Esophagus (tissue), 2 donors: Measurements from ENCODE around the gene BTF3L4. TPM values are rescaled to one million over a fixed set of nuclear protein-coding genes. Genes with fewer than 3 reads are reported as not detected.

ENCODE experiments used
- H3K27ac ChIP-seq, 2 donors: one replicate each; pipeline ENCODE4 v1.5.1; 2013; ENCODE audit warnings: low read depth in 2 of 2, mild to moderate bottlenecking in 2 of 2, inconsistent platforms in 1 of 2, low read length in 1 of 2, moderate library complexity in 1 of 2
- H3K27me3 ChIP-seq, 2 donors: one replicate each; pipeline ENCODE4 v1.6.1; 2013; ENCODE audit warnings: low read length in 2 of 2, control low read depth in 1 of 2, mild to moderate bottlenecking in 1 of 2; ENCODE audit not compliant: insufficient read depth in 2 of 2, control insufficient read depth in 1 of 2
- H3K36me3 ChIP-seq, 2 donors: one replicate each; pipeline ENCODE4 v1.6.1; 2013; ENCODE audit warnings: low read length in 1 of 2; ENCODE audit not compliant: control insufficient read depth in 2 of 2, insufficient read depth in 2 of 2
- H3K4me1 ChIP-seq, 2 donors: one replicate each; pipeline ENCODE4 v1.6.1; 2013; ENCODE audit warnings: low read length in 1 of 2; ENCODE audit not compliant: control insufficient read depth in 2 of 2, insufficient read depth in 2 of 2
- H3K4me3 ChIP-seq, 2 donors: one replicate each; pipeline ENCODE4 v1.5.1; 2013; ENCODE audit warnings: low read length in 2 of 2, mild to moderate bottlenecking in 2 of 2, low read depth in 1 of 2, moderate library complexity in 1 of 2
- H3K9me3 ChIP-seq, 2 donors: one replicate each; pipeline ENCODE4 v1.6.1; 2013; ENCODE audit warnings: mild to moderate bottlenecking in 2 of 2, low read depth in 1 of 2, low read length in 1 of 2, moderate library complexity in 1 of 2; ENCODE audit not compliant: control insufficient read depth in 2 of 2, insufficient read depth in 1 of 2
- WGBS, 2 donors: extraction: QIAGEN DNeasy Blood & Tissue Kit; methylation state at CpG; one replicate each; pipeline ENCODE4 v1.1.7; 2013; 5-methylcytosine and 5-hydroxymethylcytosine counted together
- polyA plus RNA-seq, 2 donors: library from polyadenylated mRNA; stranded (reverse); fragments of 200-250 nt; gene quantifications; one replicate each; pipeline ENCODE4 v1.2.3, GENCODE V29; 2013
- donor health status: healthy with polysubstance abuse.
- donor health status: Bipolar disorder and iron deficiency.

BTF3L4 gene
- polyA plus RNA-seq, 2 donors = 26.8 to 34.2 TPM

- H3K9me3 ChIP-seq = no peaks in the 10 kb centered on the region
- peaks cover 0 to 5% of the 10 kb centered on the region in 2 donors for H3K36me3 ChIP-seq
- H3K4me3 ChIP-seq = peak overlapping the region; percentile 86 to 99
- peak overlapping the region; percentile 84 to 94 for H3K27ac ChIP-seq
- no peaks in the 10 kb centered on the region for H3K27me3 ChIP-seq
- 2 to 3% methylated on average over 13 of the region's 13 CpGs for whole genome bisulfite sequencing, 2 donors
- H3K4me1 ChIP-seq = peaks cover 0 to 3% of the 10 kb centered on the region in 2 donors
Observed at GRCh38 chr1:52054496-52055065, 1.5 kb upstream of the BTF3L4 start.

- H3K36me3 ChIP-seq = peaks cover 0 to 5% of the 10 kb centered on the region in 2 donors
- H3K9me3 ChIP-seq = no peaks in the 10 kb centered on the region
- H3K27ac ChIP-seq = peak within 1 kb of the TSS; percentile 84 to 94
- H3K4me1 ChIP-seq = peaks cover 0 to 3% of the 10 kb centered on the region in 2 donors
- WGBS, 2 donors = 0 to 1% methylated on average over 45 of the region's 45 CpGs
- H3K4me3 ChIP-seq = peak within 1 kb of the TSS; percentile 86 to 99
- H3K27me3 ChIP-seq = no peaks in the 10 kb centered on the region
Observed at GRCh38 chr1:52055066-52055865, 829 bp upstream of the BTF3L4 start, which contains the start of gene TXNDC12. Gene TXNDC12, minus strand, starts transcription at chr1:52055191. Its CDS starts 95 bp downstream, at chr1:52055096.

DNA sequence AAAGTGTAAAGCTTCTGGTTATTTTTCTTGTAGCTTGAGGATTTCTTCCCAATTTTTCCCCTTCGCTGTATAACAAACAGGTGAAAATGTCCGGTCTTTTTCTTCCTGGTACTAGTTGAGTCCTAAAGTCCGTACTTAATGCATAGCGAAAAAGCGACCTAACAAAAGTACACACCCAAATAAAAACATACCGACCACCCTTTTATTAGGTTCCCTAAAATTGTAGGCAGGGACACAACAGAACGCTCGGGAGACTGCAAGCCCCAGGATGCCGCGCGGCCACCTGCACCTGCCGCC, 281 bp upstream of the BTF3L4 start:
- H3K4me1 ChIP-seq = peaks cover 0 to 3% of the 10 kb centered on the region in 2 donors
- H3K4me3 ChIP-seq = peak overlapping the region; percentile 86 to 99
- H3K9me3 ChIP-seq = no peaks in the 10 kb centered on the region
- no peaks in the 10 kb centered on the region for H3K27me3 ChIP-seq
- 0 to 1% methylated on average over 12 of the region's 12 CpGs for WGBS, 2 donors
- H3K36me3 ChIP-seq = peaks cover 4 to 5% of the 10 kb centered on the region in 2 donors
- H3K27ac ChIP-seq = peak overlapping the region; percentile 84 to 94

- WGBS, 2 donors = 0% methylated on average over 4 of the region's 4 CpGs
- H3K4me1 ChIP-seq = peaks cover 0 to 3% of the 10 kb centered on the region in 2 donors
- peak overlapping the region; percentile 87 to 93 for H3K27ac ChIP-seq
Observed at GRCh38 chr1:52056937-52057231, 789 bp downstream of the BTF3L4 start.

GRCh38 chr1:52057255-52057654, 1.2 kb downstream of the BTF3L4 start:
- WGBS, 2 donors = 7 to 13% methylated on average over 1 of the region's 1 CpG
- Histone ChIP-seq H3K27ac (no peak overlapping the region), H3K9me3 (no peaks in the 10 kb centered on the region), H3K36me3 (peaks cover 2 to 4% of the 10 kb centered on the region in 2 donors), H3K27me3 (no peaks in the 10 kb centered on the region), H3K4me3 (peak overlapping the region in 1 of 2 donors; percentile 86), H3K4me1 (peaks cover 0 to 3% of the 10 kb centered on the region in 2 donors)

More at GRCh38 chr1:52056937-52057231, 789 bp downstream of the BTF3L4 start:
- Histone ChIP-seq H3K36me3 (peaks cover 4 to 5% of the 10 kb centered on the region in 2 donors), H3K9me3 (no peaks in the 10 kb centered on the region), H3K27me3 (no peaks in the 10 kb centered on the region), H3K4me3 (peak overlapping the region; percentile 86 to 99)

DNA sequence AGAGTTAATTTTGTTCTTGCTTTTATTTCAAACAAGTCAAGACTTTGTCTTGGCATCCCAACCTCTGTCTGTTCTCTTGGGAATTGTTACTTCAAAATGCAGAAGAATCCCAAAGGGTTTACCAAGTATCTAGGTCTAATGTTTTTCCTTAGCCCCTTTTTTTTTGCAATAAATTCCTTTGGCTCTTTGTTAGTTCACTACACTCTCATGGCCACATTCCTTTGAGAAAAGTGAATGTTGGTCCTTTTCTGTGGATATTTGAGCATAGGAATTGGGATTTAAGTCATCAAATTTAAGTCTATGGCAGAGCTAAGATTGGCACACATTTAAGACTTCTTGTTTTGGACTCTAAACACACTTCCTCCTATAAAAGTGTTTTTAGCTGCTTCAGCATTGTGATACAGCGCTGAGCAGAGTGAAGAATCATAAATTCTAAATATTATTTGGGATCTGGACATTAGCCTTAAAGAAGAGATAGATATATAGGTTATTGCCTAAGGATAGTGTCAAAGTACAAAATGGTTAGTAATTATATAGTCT, 1.9 kb downstream of the BTF3L4 start:
- 80 to 82% methylated on average over 1 of the region's 1 CpG for WGBS, 2 donors
- Histone ChIP-seq H3K27me3 (no peaks in the 10 kb centered on the region), H3K9me3 (no peaks in the 10 kb centered on the region), H3K4me3 (no peak overlapping the region), H3K36me3 (peaks cover 2 to 4% of the 10 kb centered on the region in 2 donors), H3K27ac (no peak overlapping the region), H3K4me1 (peaks cover 0 to 3% of the 10 kb centered on the region in 2 donors)

GRCh38 chr1:52059321-52059720, 3.2 kb downstream of the BTF3L4 start:
- peak overlapping the region in 1 of 2 donors; percentile 33 for H3K27ac ChIP-seq
- no peaks in the 10 kb centered on the region for H3K4me1 ChIP-seq
- H3K36me3 ChIP-seq = peaks cover 3 to 4% of the 10 kb centered on the region in 2 donors

DNA sequence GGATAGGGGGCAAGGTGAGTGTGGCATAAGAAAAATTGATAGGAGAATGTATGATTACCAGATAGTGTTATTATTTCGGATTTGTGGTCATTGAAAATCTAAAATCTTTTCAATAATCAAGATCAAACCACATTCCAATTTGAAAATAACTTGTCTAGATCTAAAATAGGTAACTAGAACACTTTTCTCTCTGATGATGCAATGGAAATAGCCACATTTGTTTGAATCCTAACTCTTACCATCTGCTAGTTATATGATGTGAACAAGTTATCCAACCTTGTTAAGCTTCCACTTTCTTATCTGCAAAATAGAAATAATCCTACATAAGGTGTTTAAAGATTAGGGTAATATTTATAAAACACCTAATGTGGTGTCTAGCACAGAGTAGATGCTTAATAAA, 3.8 kb downstream of the BTF3L4 start:
- Histone ChIP-seq H3K27ac (no peak overlapping the region), H3K9me3 (no peaks in the 10 kb centered on the region), H3K4me1 (no peaks in the 10 kb centered on the region), H3K27me3 (no peaks in the 10 kb centered on the region), H3K36me3 (peaks cover 3 to 4% of the 10 kb centered on the region in 2 donors), H3K4me3 (no peak overlapping the region)
- 90% methylated on average over 1 of the region's 1 CpG for WGBS, 2 donors

More at GRCh38 chr1:52059321-52059720, 3.2 kb downstream of the BTF3L4 start:
- H3K4me3 ChIP-seq = no peak overlapping the region
- no peaks in the 10 kb centered on the region for H3K9me3 ChIP-seq
- no peaks in the 10 kb centered on the region for H3K27me3 ChIP-seq

DNA sequence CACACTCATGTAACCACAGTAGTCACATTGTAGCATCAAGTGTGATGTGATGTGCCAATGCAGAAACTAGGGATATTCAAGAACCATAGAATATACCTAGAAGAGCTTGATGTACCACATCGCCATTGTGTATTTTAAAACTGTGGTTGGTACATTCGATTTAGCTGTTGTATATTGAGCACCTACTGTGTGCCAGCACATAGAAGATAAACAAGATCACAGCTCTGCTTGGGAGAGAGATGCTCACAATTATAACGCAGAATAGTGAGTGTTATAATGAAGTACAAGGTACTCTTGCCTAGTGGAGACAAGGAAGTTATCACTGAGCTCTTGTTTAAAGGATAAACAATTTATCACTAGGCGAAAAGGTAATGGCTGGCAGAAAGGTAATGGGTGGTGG, 4.7 kb downstream of the BTF3L4 start:
- no peak overlapping the region for H3K27ac ChIP-seq
- 96 to 99% methylated on average over 4 of the region's 4 CpGs for WGBS, 2 donors
- peaks cover 3 to 4% of the 10 kb centered on the region in 2 donors for H3K36me3 ChIP-seq
- no peaks in the 10 kb centered on the region for H3K4me1 ChIP-seq
- no peak overlapping the region for H3K4me3 ChIP-seq
- H3K9me3 ChIP-seq = no peaks in the 10 kb centered on the region
- no peaks in the 10 kb centered on the region for H3K27me3 ChIP-seq
